HG02571 (cell line): Measurements from ENCODE around the gene SPATA3.
"Not testable (repeated sequence)": the region's sequence is repeated elsewhere in the genome, so short reads cannot be mapped to it uniquely, and the experiment has no call there.

ENCODE experiments used
- ATAC-seq: cut with Tn5 transposase; IDR thresholded peaks from one replicate; pipeline ENCODE4 v1.9.1; 2021; ENCODE audit warnings: mild to moderate bottlenecking, moderate library complexity; ENCODE audit not compliant: unreplicated experiment

Gene SPATA3

GRCh38 chr2:231018184-231018583, 22.3 kb downstream of the SPATA3 start:
- ATAC-seq = no peak

- not testable (repeated sequence) for ATAC-seq
Measured at GRCh38 chr2:231025059-231025458, 29.1 kb downstream of the SPATA3 start.

GRCh38 chr2:231028889-231029288, 33.0 kb downstream of the SPATA3 start:
- ATAC-seq = no peak

- no peak for ATAC-seq
Measured at GRCh38 chr2:231029563-231029962, 33.6 kb downstream of the SPATA3 start.

DNA sequence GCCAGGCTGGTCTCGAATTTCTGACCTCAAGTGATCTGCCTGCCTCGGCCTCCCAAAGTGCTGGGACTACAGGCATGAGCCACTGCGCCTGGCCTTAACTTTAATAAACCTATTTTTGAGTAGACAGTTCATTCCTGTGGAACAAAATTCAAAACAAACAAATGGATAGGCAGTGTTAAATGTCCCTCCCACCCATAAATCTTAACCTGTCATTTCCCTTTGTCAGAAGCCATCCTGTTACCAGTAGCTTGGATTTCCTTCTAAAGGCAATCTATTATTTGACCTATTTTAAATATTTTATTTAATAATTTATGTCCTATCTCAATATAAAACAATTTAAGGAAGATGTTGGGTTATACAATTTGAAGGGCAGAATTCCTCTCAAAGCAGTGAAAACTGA, 34.8 kb downstream of the SPATA3 start:
- no peak for ATAC-seq

- ATAC-seq = no peak
Measured at GRCh38 chr2:231032575-231033140, 36.7 kb downstream of the SPATA3 start.

DNA sequence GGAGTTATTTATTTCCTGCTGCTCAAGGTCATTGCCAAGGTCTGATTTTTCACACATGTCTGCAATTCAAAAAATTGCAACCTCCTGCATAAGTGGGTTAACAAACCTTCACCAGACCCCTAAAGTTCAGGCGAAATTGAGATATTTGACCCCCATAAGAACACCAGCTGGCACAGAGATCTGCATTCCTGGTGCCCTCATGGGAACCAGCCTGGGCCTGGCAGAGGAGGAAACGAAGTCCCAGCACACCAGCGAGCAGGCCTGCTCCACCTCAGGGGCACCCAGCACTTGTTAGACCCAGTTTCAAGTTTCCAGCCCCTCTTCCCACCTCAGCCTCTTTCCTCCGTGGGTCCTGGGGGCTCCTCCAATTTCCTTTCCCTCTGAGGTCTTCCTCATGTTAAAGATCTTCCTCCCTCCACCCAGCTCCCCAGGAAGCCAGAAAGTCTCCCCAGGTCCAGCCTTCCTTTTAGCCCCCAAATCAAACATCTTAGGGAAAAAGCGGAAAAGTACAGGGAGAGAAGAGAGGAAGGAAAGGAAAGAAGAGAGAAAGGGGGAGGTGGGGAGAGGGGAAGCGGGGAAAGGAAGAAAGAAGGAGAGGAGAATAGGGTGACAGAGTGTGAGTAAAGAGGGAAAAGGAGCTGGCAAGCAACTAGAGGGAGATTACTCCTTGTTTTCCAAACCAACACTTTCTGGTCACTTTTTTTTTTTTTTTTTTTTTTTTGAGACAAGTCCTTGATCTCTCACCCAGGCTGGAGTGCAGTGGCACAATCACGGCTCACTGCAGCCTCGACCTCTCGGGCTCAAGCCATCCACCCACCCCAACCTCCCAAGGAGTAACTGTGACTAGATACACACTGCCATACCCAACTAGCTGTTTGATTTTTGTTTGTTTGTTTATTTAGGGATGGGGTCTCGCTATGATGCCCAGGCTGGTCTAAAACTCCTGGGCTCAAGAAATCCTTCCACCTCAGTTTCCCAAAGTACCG, 37.5 kb downstream of the SPATA3 start:
- no peak for ATAC-seq

DNA sequence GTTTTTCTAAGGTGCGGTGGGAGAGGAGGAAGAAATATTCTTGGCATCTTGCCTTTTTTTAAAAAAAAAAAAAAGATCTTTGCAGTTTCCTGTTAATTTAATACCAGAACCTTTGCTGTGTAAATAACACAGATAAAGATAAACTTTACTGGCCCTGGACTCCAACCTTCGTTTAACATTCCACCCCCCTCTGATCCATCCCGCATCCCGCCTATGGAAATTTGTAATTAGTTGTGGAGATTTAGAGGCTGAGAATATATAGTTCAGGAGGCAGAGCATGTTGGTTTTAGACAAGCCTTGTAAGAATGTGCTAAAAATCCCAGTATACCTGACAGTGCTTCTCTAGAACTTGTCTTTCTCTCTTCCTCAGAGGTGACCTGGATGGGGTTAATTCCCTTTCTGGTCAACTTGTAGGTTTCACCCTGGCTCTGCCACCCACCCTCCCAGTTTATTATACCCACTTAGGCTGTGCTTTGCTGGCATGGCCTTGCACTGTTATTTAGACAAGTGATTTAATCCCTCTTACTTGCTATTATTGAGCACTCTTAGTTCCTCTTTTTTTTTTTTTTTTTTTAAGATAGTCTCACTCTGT, 38.5 kb downstream of the SPATA3 start:
- ATAC-seq = no peak

- no peak for ATAC-seq
Measured at GRCh38 chr2:231036131-231036530, 40.2 kb downstream of the SPATA3 start.

DNA sequence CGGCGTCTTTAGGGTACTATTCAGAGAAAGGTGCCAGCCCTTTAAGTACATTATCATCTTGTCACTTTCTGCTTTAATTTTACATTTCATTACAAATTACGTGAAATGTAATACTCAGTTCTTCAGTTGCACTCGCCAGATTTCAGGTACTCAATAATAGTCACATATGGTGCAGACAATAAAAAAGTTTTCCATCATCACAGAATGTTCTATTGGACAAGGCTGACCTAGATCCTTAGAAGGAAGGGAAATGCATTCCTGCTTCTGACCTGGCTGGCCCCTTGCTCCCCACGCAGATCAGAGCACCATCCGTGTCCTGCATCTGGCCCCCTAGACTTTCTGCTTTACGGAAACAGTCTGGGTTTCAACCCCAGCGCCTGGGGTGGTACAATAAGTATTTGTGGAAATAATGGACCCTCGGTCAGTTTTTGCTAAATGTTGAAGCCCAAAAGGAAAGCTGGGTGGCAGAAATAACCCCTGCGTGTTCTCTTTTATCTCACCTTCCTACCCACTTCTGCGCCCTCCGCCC, 40.7 kb downstream of the SPATA3 start:
- ATAC-seq = no peak

DNA sequence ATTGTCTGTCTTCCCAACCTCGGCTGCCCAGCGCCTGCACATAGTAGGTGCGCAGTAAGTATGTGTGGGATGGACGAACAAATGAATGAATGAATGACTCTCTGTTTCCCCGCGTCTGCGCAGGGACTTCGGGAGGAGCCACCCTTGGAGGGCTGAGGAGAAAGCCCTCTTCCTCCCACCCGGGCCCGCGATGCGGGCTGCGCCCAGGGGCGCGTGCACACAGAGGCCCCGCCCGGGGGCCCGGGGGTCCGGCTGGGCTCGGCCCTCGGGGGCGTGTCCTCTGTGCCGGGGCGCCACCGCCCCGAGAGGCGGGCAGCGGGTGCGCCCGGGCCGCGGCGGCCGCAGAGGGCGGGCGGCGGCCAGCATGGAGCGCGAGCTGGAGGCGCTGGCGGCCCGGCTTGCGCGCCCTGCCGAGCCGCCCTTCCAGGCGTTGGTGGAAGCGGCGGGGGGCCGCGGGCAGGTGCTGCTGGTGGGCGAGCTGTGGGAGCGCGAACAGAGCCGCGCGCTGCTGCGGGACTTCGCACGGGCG, 41.3 kb downstream of the SPATA3 start, which contains the start of gene C2orf72:
Gene C2orf72 (plus strand): TSS at position 322 of the 529 bp plus-strand sequence. CDS start 43 bp downstream, at position 365.
- no peak for ATAC-seq

DNA sequence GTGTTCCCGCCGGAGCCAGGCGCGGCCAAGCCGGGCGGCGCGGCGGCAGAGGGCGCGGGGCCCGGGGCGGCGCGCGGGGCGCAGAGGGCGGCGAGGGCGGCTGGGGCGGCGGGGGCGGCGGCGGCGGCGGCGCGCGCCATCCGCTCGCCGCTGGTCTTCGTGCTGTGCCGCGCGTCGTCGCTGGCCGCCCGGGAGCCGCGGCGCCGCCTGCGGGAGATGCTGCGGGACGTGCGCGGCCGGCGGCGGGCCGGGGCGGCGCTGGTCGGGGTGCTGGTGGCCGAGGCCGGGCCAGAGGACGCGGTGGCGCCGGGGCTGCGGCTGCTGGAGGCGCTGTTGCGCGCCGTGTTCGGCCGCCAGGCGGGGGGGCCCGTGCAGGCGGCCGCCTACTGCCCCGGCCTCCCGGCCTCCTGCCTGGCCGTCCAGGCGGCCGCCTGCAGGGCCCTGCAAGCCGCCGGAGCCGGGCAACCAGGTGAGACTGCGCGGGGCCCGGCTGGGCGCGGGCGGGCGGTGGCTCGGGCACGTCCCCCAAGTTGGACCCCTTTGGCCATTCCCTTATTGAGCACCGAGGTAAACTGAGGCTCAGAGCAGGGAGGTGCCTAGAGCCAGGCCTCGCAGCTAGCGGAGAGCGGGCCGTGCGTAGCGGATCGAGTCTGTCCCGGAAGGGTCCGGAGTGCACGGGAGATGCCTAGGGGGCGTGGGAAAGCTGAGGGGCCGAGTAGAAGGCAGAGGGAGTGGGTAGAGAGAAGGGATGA, 42.0 kb downstream of the SPATA3 start:
- ATAC-seq = no peak

DNA sequence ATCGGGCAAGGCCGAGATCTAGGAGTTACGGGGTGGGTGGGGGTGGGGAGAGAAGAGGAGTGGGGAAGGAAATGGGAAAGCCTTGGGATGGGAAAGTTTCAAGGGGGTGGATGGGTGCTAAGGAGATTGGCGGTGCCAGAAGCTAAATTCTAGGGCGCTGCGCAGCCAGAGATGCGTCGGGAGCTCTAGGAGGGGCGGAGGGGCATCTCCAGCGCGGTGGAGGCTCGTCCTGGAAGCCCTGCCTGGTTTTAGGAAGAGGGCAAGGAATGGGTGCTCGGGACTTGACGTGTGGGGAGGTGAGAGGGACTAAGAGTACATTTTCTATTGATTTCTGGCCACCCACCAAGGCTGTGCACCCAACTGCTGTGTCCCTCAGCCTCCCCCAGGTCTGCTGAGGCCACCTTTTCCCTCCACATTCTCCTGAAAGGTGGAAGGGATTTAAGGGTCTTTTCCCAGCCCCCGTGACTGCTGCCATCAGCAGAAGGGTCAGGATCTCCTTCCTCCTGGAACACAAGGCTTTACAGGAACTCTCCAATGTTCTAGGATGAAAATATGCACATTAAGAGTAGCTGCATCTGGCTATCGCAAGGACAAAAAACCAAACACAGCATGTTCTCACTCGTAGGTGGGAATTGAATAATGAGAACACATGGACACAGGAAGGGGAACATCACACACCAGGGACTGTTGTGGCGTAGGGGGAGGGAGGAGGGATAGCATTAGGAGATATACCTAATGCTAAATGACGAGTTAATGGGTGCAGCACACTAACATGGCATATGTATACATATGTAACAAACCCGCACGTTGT, 42.8 kb downstream of the SPATA3 start:
- ATAC-seq = no peak

DNA sequence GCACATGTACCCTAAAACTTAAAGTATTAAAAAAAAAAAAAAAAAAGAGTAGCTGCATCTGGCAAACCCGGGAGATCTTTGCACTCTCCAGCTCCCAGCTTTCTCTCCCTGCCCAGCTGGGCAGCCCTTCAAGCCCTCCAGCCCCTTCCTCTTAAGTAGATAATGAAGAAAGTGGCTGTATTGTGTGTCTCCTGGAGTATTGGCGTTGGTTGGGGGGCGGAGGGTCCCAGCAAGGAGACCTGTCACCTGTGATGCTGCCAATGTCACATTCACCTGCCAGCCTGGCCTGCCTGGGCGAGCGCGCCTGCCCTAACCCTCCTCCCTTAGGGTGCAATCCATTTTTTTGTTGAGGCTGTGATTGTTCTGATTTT, 43.4 kb downstream of the SPATA3 start:
- no peak for ATAC-seq

- ATAC-seq = no peak
Measured at GRCh38 chr2:231039821-231040364, 44.0 kb downstream of the SPATA3 start.

DNA sequence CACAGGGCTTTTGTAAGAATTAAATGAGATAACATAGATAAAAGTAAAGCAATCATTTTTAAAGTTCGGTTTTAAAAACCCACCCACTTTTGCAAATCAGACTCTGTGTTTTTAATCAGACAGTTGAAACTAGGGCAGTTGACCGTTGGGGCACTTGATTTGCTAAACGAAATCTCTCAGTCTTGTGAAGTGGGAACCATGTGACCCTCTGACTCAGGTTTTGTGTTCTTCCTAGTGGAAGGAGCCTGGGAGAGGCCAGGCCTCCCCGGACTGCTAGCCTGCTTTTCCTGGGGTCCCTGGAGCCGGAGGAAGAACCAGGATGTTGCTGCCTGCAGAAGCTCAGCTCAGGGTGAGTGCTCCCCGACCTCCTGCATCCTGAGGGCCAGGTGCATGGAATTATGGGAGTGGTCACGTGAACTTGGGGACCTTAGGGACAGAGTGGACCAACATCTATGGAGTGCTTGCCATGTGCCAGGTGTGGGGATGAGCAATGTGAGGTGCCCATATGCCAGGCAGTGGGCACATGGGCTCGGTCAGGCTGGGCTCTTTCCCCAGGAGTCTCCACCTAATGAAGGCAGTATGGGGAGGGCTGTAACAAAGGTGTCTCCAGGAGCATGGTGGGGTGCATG, 45.3 kb downstream of the SPATA3 start:
- ATAC-seq = no peak

DNA sequence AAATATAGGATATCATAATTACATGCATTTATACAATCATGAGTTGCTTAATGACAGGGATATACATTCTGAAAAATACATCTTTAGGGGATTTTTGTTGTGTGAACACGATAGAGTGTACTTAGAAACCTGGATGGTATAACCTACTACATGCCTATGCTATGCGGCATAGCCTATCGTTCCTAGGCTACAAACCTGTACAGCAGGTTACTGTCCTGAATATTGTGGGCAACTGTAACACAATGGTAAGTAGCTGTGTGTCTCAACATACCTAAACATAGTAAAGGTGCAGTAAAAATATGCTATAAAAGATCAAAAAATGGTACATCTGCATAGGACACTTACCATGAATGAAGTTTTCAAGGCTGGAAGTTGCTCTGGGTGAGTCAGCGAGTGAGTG, 47.9 kb downstream of the SPATA3 start:
- no peak for ATAC-seq

- ATAC-seq = no peak
Measured at GRCh38 chr2:231046916-231047273, 51.0 kb downstream of the SPATA3 start.

DNA sequence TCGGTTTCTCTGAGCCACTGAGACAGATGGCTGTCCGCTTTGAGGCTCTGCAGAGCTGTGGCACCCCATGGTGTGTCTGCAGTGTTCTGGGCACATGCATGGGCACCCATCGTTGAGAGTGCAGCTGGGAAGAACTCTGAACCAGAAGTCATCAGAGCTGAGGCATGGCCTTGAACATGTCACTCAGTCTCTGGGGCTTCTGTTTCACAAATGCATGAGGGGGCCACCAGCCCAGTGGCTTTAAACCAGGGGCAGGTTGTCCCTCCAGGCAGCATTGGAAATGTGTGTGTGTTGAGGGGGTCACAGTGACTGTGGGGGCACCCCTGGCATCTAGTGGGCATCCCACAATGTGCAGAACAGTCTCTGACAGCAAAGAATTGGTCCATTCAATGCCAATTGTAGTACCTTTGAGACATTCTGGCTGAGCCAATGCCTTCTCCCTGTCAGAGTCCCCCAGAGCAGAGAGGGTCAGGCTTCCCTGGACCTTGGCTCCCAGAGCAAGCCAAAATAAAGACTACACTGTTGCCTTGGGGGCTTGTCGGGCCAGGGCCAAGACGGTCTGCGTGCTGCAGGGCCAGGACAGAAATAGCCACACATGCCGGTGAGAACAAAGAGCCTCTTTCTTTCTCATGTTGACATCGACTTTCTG, 51.5 kb downstream of the SPATA3 start:
- ATAC-seq = no peak
